Measurements from ENCODE around the gene IL1B.

DNA sequence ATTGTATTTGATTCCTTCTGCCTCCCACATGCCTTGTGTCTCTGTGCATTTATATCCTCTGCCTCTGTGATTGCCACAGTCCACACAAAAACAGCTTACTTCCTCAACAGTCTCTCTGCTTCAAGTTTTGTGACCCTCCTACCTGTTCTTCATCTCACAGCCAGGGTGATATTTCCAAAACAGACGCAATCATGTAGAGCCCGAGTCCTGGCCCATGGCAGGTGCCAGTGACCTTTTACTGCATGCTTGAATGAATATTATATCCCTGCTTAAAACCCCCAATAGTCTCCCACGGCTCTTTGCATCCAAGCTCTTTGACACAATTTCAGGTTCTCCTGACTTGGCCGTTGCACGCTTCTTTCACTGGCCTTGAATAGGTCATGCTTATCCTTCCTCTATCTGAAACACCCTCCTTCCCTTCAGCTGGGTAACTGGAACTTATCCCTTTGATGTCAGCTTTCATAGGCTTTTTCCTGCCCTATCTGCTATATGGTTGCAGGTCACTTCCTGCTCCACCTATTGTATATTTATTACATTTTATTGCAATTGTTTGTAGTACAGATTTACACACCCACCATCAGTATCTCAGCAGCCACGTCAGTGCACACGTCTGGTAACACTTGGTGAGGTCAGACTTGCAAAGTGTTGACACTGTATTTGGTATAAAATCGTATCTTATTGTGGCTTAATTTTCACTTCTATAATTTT lies 29.7 kb upstream of the IL1B start:
- TF ChIP-seq, protein P1, sequence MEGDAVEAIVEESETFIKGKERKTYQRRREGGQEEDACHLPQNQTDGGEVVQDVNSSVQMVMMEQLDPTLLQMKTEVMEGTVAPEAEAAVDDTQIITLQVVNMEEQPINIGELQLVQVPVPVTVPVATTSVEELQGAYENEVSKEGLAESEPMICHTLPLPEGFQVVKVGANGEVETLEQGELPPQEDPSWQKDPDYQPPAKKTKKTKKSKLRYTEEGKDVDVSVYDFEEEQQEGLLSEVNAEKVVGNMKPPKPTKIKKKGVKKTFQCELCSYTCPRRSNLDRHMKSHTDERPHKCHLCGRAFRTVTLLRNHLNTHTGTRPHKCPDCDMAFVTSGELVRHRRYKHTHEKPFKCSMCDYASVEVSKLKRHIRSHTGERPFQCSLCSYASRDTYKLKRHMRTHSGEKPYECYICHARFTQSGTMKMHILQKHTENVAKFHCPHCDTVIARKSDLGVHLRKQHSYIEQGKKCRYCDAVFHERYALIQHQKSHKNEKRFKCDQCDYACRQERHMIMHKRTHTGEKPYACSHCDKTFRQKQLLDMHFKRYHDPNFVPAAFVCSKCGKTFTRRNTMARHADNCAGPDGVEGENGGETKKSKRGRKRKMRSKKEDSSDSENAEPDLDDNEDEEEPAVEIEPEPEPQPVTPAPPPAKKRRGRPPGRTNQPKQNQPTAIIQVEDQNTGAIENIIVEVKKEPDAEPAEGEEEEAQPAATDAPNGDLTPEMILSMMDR (IDR thresholded peaks at IDR 0.05; ENCODE audit: insufficient read depth, low read length, poor library complexity, severe bottlenecking), result no peak
- no peak for TF ChIP-seq EZH2phosphoT487 (conservative IDR thresholded peaks at IDR 0.05; ENCODE audit: low read length)
